ENCODE data around the gene IL27RA.

Gene IL27RA

DNA sequence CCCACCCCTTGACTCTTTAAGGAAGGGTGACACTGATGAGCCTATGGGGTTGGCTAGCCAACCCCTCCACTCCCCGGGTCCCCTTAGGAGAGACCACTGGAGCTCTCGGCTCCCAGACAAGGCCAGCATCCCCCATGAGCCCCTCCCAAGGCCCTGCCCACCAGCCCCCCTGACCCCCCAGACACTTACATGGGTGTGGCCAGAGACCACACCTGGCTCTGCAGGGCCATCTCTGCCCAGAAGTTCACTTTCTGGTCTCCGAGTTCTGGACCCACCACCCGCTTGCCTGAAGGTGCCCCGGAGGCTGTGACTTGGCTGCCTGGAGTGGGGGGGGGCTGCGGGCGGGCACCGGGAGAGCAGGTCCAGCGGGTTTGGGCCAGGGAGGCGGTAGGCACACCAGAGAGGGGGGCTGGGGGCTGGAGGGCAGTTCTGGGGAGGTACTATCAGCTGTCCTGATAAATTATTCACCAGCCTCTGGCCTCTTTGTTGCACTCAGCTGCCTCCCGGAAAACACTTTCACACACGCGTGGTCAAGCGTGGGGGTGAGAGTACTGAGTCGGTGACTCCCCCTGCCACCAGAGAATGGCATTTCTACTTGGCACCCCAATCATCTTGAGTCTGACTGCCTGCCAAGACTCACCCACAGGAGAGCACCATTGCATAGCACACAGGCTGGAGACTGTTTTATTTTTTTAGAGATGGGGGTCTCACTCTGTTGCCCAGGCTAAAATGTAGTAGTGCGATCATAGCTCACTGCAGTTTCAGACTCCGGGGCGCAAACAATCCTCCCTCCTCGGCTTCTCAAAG lies 30.4 kb downstream of the IL27RA start, which contains the start of gene PALM3:
Gene PALM3 (minus strand): TSS at position 326 of the 807 bp plus-strand sequence. CDS start 96 bp downstream, at position 230.
- DNase-seq: peak; percentile 36

DNA sequence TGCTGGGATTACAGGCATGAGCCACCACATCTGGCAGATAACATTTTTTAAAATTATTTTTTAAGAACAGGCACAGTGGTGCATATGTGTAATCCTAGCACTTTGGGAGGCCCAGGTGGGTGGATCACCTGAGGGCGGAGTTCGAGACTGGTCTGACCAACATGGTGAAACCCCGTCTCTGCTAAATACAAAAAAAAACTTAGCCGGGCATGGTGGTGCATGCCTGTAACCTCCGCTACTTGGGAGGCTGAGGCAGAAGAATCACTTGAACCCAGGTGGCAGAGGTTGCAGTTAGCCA lies 30.9 kb downstream of the IL27RA start:
- DNase-seq: no peak

DNA sequence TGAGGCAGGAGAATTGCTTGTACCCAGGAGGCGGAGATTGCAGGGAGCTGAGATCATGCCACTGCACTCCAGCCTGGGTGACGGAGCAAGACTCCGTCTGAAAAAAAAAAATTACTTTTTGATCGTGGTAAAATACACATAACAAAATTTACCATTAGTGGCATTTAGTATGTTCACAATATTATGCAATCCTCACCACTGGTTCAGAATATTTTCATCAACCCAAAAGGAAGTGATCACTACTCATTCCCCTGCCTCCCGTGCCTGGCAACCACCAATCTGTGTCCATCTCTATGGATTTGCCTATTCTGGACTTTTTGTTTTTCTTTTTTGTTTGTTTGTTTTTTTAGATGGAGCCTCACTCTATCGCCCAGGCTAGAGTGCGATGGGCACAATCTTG lies 31.5 kb downstream of the IL27RA start:
- no peak for DNase-seq

DNA sequence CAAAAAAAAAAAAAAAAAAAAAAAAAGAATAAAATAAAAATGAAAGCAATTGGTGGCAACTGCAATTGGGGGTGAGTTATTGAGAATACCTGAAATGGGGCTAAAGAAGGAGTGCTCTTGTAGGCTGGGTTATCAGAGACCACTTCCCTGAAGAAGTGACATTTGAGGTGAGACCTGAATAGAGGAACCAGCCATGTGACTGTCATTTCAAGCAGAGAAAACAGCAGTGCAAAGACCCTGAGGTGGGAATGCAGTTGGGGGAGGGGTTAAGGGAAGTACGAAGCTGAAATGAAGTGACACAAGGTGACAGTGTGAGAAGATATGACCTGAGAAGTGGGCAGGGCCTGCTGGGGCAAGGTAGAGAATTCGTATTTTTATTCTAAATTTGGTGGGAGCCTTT lies 34.6 kb downstream of the IL27RA start:
- DNase-seq: no peak

DNA sequence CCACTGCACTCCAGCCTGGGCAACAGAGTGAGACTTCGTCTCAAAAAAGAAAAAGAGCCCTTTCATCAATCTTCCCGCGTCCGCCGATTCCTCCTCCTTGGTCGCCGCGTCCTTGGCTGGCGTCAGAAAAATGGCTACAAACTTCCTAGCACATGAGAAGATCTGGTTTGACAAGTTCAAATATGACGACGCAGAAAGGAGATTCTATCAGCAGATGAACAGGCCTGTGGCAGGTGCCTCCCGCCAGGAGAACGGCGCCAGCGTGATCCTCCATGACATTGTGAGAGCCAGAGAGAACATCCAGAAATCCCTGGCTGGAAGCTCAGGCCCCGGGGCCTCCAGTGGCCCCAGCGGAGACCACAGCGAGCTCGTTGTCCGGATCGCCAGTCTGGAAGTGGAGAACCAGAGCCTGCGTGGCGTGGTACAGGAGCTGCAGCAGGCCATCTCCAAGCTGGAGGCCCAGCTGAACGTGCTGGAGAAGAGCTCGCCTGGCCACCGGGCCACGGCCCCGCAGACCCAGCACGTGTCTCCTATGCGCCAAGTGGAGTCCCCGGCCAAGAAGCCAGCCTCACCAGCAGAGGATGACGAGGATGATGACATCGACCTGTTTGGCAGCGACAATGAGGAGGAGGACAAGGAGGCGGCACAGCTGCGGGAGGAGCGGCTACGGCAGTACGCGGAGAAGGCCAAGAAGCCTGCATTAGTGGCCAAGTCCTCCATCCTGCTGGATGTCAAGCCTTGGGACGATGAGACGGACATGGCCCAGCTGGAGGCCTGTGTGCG lies 38.9 kb downstream of the IL27RA start:
- DNase-seq: no peak

DNA sequence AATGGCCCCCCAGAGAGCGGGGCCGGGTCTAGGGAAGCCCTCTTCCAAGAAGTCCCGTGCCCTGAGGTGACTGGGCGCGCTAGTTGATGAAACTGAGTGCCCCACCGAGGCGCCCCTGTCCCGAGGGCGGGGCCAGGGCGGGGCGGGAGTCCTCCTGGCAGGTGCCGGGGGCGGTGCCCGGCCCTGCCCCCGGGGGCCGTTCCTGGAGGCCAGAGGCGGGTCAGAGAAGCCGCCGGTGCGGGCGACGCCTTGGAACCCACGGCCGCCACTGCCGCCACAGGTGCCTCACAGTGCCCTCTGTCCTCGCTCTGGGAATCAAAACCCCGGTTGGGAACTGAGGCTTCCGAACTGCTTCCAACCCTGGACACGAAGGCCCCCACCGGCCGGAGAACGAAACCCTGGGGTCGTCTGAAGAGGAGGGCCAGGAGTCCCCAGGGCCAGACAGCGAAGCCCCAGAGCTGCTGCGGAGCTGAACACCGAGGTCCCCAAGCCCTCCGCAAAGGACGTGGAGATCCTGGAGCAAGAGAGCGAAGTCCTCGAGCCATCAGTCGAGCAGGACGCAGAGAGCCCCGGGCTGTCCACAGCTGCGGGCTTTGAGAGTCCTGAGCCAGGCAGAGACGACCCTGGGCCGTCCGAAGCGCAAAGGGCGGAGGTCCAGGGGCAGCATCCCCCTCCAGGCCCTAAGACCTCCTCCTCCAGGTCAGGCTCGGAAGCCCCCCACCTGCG lies 41.1 kb downstream of the IL27RA start, which contains the start of gene MISP3:
Gene MISP3 (plus strand): TSS at position 252 of the 726 bp plus-strand sequence. CDS start 524 bp downstream, outside the sequence.
- peak; percentile 72 for DNase-seq

DNA sequence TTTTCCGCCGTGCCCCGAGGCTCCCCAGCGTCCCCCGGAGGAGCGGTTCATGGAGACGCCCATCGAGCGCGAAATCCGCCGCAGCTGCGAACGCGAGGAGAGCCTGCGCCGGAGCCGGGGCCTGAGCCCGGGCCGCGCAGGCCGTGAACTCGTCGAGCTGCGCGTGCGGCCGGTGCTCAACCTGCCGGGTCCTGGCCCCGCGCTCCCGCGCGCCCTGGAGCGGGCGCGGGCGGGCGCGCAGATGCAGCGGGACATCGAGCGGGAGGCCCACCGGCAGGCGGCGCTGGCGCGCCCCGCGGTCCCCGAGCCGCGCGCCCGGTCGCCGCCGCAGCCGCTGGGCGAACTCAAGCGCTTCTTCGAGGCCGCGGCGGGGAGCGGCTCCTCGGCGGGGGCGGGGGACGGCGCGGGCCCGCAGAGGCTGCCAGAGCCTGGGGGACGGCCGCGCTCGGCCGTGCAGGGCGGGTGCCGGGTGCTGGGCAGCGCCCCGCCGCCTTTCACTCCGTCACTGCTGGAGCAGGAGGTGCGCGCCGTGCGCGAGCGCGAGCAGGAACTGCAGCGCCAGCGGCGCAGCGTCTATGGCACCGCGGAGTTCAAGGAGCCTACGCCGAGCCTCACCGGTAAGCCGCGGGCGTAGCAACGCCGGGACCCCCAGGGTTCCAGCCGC lies 41.8 kb downstream of the IL27RA start:
- peak; percentile 86 for DNase-seq

DNA sequence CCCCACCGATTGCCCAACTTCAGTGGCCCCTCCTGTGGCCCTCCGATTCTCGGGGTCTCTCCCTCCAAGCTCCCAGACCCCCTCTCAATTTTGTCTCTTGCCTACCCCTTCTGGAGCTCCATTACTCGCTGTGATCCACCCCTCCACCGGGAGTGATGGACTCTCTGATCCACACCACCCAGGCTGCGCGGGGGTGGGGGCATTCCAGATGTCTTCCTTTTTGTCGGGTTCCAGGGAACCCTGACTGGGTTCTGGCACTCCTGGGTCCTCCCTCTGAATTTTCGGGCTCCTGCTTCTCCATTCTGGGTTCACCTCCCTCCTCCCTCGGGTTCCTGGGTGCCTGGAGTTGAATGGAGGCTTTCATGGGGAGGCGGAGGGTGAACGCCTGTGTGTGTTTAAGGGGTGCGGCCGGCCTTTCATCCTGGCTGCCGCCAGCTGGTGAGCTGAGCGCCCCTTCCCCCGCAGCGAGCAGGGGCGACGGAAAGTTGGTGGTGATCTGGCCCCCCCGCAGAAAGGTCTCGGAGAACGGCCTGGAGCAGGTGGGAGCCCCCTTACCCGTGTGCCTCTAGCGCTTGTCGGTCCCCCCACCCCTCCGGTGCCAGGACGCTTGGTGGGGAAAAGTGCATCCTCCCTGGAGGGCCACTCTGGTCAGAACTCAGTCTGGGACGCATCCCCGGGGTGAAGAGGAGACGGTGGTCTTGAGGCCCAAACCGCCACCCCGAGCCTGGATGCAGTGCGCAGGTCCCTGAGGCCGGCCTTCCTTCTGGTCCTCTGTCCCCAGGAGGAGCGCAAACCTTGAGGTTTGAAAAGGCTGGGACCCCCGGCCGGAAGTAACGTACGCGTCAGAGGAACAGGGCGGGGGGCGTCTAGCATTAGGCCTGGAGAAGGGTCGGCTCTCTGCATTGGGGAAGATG lies 42.6 kb downstream of the IL27RA start:
- DNase-seq: peak; percentile 72

DNA sequence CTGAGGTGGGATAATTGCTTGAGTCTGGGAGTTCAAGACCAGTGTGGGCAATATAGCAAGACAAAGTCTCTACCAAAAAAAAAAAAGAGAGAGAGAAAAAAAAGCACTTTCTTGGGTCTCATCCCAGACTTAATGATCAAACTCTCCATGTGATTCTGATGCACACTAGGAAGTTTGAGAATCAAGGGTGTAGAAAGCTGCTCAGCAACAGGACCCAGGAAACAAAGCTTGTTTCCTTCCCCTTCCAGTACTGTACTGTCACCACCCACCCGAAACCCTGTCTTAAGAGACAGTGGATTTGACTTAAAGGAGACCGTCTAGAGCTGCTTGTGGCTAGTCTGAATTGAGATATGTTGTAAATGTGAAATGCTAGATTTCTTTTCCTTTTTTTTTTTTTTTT lies 46.8 kb downstream of the IL27RA start:
- no peak for DNase-seq

DNA sequence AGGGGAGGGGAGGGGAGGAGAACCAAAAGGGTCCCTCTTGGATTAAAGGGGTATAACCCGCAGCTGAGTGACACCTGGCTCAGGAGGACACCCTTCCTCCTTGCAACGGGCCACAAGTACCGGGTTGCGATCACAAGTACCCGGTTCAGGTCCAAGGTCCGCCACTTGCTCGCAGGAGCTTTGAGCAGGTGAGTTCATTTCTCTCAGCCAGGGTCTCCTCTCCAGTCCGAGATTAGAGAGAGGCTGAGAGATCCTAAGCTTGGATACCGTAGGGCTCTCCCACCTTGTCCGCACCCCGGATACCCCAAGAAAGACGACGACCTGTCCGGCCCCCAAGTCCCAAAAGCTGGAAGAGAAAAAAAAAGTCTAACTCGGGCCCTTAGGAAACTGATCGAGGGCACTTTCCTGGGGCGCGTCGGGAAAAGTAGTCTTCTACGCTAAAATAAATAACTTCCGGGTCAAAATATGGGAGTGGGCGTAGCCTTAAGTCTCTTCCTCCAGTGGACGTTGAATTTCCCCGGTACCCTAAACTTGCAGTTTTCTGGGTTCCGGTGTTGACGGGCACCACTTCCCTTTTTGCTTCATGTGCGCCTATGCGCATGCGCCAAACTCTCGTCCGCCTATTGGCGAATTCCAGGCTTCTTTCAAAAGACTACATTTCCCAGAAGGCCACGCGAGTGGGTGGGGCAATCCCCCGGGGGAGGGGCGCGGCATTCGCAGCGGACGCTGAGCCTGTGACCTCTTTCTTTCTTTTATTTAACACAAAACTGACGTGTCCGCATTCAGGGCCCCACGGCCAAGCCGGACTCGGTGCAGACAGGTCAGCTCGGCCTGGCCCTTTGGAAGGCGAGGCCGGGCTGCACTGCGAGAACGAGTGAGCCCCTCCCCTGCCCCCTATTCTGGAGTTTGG lies 49.6 kb downstream of the IL27RA start:
- peak; percentile 100 for DNase-seq

DNA sequence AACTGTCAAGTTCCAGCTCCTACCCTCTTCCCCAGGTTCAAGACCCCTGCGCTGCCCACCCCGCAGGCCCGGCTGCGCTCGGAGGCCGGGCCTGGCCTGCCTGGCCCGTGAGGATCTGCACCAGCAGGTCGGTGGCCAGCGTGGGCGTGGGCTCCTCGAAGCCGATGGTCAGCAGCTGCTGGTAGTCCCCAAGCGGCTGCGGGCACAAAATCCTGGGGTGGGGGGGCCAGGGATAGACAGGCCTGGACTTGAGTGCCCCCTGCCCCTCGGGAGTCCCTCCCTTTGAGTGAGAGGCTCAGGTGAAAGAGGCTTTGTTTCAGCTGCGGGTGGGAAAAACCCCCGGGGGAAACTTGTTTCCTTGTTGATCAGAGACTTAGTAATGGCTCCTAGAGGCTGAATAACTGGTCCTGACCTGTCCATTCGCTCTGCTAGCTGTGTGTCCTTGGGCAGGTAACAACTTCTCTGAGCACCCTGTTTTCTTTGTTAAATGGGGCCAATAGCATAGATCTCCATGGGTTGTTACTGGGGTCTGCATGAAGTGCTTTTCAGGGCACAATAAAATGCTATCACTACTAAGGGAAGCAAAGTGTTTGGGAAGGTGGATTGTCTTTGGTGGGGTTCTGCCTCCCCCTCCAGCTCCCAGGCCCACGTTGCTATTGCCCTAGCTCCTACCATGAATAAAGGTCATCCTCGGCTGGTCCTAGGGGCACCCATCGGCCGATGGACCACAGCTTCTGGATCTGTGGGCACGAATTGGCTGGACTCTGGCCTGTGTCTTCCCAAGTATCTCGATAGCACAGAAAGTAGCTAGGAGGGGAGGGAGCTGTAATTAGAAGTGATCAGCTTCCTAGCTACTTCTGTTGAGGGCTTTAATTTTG lies 50.5 kb downstream of the IL27RA start:
- no peak for DNase-seq

DNA sequence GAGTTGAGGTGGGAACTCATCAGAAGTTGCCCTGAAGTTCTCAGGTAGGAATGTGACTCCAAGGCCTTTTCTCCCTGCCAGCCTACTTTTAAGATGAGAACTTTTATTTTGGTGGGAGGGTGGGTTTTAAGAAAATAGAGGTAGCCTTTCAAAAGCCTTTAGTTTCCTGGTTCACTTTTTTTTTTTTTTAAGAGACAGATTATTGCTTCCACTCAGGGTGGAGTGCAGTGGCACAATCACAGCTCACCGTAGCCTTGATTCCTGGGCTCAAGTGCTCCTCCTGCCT lies 51.1 kb downstream of the IL27RA start:
- DNase-seq: no peak

DNA sequence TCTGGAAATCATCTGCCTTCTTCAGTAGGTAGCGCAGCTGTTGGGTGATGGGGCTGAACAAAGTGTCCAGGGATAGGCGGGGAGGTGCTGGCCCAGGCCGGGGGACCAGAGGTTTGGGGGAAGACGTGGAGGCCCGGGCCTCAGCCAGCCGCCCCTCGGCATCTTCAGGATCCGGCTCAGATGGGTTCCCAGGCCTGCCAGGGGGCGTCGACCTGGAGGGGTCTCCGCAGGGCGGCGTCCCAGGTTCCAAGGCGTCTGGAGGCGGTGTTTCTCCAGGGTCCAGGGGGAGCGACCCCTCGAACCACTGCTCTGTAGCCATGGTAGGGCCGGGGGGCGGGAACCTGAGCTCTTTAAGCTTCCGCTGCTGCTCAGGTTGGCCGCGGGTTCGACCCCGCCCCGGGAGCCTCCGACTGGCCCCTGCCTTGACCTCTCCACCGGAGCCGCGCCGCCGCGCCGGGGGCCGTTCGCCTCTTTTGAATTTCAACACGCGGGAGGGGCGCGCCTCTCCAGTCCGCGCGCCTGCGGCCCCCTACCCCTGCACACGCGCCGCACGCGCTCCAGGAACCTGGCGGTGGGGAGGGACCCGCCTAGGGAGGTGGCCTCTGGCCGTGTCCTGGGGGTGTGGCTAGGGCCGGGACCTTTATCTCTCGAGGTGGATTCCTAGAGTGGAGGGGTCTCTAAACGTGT lies 53.9 kb downstream of the IL27RA start, which contains the start of gene C19orf67:
Gene C19orf67 (minus strand): TSS at position 475 of the 687 bp plus-strand sequence. CDS start 156 bp downstream, at position 319.
- no peak for DNase-seq

DNA sequence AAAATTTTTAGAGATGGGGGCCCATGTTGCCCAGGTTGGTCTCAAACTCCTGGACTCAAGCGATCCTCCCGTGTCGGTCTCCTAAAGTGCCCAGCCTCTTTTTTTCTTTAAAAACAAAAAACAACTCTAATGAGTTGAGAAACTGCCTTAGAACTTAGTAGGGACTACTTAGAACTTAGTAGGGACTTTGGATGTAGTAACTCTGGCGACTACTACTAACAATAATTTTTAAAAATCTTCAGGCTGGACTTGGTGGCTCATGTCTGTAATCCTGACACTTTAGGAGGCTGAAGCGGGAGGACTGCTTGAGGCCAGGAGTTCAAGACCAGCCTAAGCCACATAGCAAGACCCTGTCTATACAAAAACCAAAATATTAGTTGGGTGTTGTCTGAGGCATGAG lies 54.5 kb downstream of the IL27RA start:
- DNase-seq: no peak

DNA sequence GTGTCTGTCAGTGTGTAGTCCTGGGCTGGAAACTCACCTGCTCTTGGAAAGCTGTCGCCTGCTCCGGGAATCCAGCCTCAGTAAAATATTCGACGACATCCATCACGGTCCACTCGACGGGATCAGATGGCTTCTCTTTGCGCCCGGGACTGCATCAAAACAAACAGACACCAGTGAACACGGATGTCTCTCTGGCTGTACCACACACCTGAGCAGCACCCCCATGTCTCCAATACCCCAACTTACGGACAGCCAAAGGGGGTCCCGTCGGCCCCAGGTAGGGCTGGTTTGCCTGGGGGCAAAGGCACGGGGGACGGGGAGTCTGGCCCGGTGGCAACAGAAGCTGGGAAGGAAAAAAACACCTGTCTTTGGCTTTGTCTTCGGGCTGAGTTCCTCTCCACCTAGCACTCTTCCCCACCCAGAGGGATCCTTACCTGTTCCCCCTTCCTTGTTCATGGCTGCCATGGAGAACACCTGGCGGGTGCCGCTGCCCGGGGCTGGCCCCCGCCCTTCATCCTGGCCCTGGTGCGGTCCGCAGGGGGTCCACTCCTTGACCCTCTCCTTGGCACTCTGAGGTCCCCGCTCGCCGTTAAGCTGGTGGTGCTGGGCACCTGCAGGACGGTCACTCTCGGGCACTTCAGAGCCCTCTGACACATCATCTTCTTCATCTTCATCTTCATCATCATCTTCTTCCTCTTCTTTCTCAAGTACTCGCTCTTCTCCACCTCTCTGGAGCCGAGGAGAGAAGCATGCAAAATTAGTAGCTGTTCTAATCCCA lies 57.3 kb downstream of the IL27RA start:
- DNase-seq: no peak

DNA sequence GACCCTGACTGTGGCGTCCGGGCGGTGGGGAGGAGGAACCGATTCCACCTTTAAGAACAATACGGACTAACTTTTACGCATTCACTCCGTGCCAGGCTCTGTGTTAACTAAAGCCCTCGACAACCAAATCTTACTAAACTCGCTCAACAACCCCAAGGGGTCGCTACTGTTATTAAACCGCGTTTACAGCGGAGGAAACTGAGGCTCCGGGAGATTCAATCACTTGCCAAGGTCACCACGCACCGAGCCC lies 57.8 kb downstream of the IL27RA start:
- DNase-seq: peak; percentile 60

DNA sequence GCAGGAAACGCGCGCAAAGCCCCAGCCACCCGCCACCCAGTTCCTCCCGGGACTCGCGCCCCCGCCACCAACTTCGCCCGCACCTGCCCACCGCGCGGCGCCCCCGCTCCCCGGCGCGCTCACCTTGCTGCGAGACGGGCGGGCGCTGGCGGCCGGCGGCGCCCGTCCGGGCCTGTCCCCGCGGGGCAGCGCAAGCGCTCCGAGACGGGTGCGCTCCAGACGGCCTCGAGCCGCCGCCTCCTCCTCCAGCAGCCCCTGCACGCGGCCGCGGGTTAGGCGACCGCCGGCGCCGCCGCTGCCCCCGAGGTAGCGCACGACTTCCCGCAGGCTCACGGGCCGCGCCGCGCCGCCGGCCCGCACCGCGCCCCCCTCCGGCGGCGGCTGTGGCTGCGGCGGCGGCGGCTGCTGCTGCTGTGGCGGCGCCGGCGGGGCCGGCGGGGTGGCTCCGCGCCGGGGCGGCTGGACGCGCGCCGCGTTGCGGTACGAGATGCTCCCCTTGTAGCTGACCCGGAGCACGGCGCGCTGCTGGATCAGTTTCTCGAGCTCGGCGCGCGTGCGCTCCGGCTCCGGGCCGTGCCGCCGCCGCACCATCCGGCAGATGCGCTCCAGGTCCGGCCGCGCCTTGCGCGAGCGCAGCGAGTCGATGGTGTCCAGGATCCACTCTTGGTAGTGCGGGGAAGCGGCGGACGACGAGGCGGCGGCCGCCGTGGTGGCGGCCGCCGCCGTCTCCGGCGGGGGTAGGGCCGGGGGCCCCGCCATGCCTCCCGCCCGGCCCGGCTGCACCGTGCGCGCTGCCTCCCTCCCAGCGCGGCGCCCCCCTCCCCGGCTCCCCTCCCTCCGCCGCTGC lies 58.3 kb downstream of the IL27RA start:
- peak; percentile 80 for DNase-seq

All from eye (tissue), 1 donor.